ENCODE measurements around the gene TDP2.
"Not testable (repeated sequence)": the region's sequence is repeated elsewhere in the genome, so short reads cannot be mapped to it uniquely, and the experiment has no call there.

DNA sequence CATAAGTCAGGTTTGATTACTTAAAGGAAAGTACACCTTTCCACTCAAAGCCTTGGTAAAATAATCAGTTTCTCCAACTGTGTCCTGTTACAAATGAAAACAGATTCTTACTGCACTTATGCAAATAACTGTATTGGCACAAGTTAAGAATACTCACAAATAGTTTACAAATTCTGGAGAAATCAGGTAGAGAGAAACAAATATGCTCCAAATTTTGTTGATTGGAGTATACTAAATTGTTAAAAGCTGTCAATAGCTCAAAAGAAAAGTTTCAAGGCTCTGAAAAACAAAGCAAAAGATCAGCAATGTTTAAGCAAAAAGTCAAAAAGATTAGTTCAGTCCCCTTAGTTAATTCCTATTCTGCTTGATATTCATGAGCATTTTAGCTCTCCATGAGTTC lies 3.8 kb upstream of the TDP2 start:
- not testable (repeated sequence) for TF ChIP-seq POLR2A (IDR thresholded peaks at IDR 0.05; ENCODE audit: borderline replicate concordance, extremely low read depth, insufficient read depth, insufficient read length); ZFX (IDR thresholded peaks at IDR 0.05); POLR2AphosphoS5 (IDR thresholded peaks at IDR 0.05; ENCODE audit: low read depth, low read length); JUND (IDR thresholded peaks at IDR 0.05); RAD21 (IDR thresholded peaks at IDR 0.05; ENCODE audit: low read depth); EZH2 (IDR thresholded peaks at IDR 0.05); SIN3A (IDR thresholded peaks at IDR 0.05; ENCODE audit: low read depth)
- TF ChIP-seq, protein P1, sequence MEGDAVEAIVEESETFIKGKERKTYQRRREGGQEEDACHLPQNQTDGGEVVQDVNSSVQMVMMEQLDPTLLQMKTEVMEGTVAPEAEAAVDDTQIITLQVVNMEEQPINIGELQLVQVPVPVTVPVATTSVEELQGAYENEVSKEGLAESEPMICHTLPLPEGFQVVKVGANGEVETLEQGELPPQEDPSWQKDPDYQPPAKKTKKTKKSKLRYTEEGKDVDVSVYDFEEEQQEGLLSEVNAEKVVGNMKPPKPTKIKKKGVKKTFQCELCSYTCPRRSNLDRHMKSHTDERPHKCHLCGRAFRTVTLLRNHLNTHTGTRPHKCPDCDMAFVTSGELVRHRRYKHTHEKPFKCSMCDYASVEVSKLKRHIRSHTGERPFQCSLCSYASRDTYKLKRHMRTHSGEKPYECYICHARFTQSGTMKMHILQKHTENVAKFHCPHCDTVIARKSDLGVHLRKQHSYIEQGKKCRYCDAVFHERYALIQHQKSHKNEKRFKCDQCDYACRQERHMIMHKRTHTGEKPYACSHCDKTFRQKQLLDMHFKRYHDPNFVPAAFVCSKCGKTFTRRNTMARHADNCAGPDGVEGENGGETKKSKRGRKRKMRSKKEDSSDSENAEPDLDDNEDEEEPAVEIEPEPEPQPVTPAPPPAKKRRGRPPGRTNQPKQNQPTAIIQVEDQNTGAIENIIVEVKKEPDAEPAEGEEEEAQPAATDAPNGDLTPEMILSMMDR (IDR thresholded peaks at IDR 0.05 in 2 of 3, conservative IDR thresholded peaks at IDR 0.05 in 1 of 3; ENCODE audit: borderline replicate concordance in 1 of 3, insufficient read depth in 1 of 3, low read depth in 2 of 3, low read length in 2 of 3), result not testable (repeated sequence)
- TF ChIP-seq, protein P2, sequence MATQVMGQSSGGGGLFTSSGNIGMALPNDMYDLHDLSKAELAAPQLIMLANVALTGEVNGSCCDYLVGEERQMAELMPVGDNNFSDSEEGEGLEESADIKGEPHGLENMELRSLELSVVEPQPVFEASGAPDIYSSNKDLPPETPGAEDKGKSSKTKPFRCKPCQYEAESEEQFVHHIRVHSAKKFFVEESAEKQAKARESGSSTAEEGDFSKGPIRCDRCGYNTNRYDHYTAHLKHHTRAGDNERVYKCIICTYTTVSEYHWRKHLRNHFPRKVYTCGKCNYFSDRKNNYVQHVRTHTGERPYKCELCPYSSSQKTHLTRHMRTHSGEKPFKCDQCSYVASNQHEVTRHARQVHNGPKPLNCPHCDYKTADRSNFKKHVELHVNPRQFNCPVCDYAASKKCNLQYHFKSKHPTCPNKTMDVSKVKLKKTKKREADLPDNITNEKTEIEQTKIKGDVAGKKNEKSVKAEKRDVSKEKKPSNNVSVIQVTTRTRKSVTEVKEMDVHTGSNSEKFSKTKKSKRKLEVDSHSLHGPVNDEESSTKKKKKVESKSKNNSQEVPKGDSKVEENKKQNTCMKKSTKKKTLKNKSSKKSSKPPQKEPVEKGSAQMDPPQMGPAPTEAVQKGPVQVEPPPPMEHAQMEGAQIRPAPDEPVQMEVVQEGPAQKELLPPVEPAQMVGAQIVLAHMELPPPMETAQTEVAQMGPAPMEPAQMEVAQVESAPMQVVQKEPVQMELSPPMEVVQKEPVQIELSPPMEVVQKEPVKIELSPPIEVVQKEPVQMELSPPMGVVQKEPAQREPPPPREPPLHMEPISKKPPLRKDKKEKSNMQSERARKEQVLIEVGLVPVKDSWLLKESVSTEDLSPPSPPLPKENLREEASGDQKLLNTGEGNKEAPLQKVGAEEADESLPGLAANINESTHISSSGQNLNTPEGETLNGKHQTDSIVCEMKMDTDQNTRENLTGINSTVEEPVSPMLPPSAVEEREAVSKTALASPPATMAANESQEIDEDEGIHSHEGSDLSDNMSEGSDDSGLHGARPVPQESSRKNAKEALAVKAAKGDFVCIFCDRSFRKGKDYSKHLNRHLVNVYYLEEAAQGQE (IDR thresholded peaks at IDR 0.05; ENCODE audit: low read depth), result not testable (repeated sequence)
- TF ChIP-seq, protein P3, sequence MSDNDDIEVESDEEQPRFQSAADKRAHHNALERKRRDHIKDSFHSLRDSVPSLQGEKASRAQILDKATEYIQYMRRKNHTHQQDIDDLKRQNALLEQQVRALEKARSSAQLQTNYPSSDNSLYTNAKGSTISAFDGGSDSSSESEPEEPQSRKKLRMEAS (IDR thresholded peaks at IDR 0.05), result not testable (repeated sequence)

Measured in HCT116 (cell line).